Brain pericyte (primary cell): ENCODE measurements around the gene B9D1.
"Not testable (repeated sequence)": the region's sequence is repeated elsewhere in the genome, so short reads cannot be mapped to it uniquely, and the experiment has no call there.

Experiments
- DNase-seq: peaks from one replicate; pipeline ENCODE4 v3.0.0-alpha.2; 2012; ENCODE audit warnings: low read depth, low spot score

Gene B9D1

GRCh38 chr17:19359151-19359550 lies 3.4 kb downstream of the B9D1 start:
- no peak for DNase-seq

GRCh38 chr17:19357761-19358160 lies 4.8 kb downstream of the B9D1 start:
- no peak for DNase-seq

GRCh38 chr17:19357351-19357750 lies 5.2 kb downstream of the B9D1 start:
- no peak for DNase-seq

- DNase-seq, result no peak
Measured at GRCh38 chr17:19354748-19355147, 7.8 kb downstream of the B9D1 start.

- not testable (repeated sequence) for DNase-seq
Measured at GRCh38 chr17:19353401-19353800, 9.1 kb downstream of the B9D1 start.

GRCh38 chr17:19348806-19349205 lies 13.7 kb downstream of the B9D1 start:
- DNase-seq, result no peak

GRCh38 chr17:19348081-19348650 lies 14.4 kb downstream of the B9D1 start:
- DNase-seq, result no peak

GRCh38 chr17:19347323-19348080 lies 15.0 kb downstream of the B9D1 start:
- DNase-seq, result no peak

- DNase-seq, result no peak
Measured at GRCh38 chr17:19346351-19347255, 15.9 kb downstream of the B9D1 start.

- DNase-seq, result no peak
Measured at GRCh38 chr17:19345486-19346350, 16.8 kb downstream of the B9D1 start.

GRCh38 chr17:19345067-19345460 lies 17.5 kb downstream of the B9D1 start:
- DNase-seq, result no peak

- no peak for DNase-seq
Measured at GRCh38 chr17:19344311-19345066, 18.0 kb downstream of the B9D1 start.

- DNase-seq, result no peak
Measured at GRCh38 chr17:19343671-19344151, 18.8 kb downstream of the B9D1 start.

GRCh38 chr17:19343256-19343630 lies 19.3 kb downstream of the B9D1 start:
- DNase-seq, result no peak

- no peak for DNase-seq
Measured at GRCh38 chr17:19342611-19343255, 19.8 kb downstream of the B9D1 start.

- no peak for DNase-seq
Measured at GRCh38 chr17:19341641-19342610, 20.6 kb downstream of the B9D1 start.

- no peak for DNase-seq
Measured at GRCh38 chr17:19341211-19341631, 21.3 kb downstream of the B9D1 start.

GRCh38 chr17:19339341-19339815 lies 23.1 kb downstream of the B9D1 start:
- DNase-seq, result no peak
